Lung (tissue), 12 donors: ENCODE data around the gene DNASE1L1. TPM values are rescaled to one million over a fixed set of nuclear protein-coding genes. Genes with fewer than 3 reads are reported as not detected.

Experiments
- ATAC-seq: fragments of 200-7000 bp; cut with Tn5 transposase; one replicate; pipeline ENCODE4 v1.9.1; 2020; ENCODE audit warnings: moderate number of reproducible peaks; ENCODE audit not compliant: insufficient read depth, low FRiP score
- DNase-seq, 3 donors: peaks; one replicate each; pipeline ENCODE4 v3.0.0-alpha.2; 2013 to 2017
- H3K27ac ChIP-seq, 2 donors: one replicate each; pipeline ENCODE4 v1.5.1; 2013; ENCODE audit warnings: mild to moderate bottlenecking in 2 of 2, moderate library complexity in 2 of 2, control low read depth in 1 of 2, inconsistent platforms in 1 of 2, low read depth in 1 of 2, low read length in 1 of 2
- H3K27me3 ChIP-seq, 3 donors: one replicate each; pipeline ENCODE4 v1.5.1; 2013; ENCODE audit warnings: low read length in 2 of 3; ENCODE audit not compliant: control insufficient read depth in 3 of 3, insufficient read depth in 3 of 3
- H3K36me3 ChIP-seq, 4 donors: one replicate each; pipeline ENCODE4 v1.5.1; 2013; ENCODE audit warnings: low read length in 4 of 4, mild to moderate bottlenecking in 1 of 4, moderate library complexity in 1 of 4; ENCODE audit not compliant: control insufficient read depth in 4 of 4, insufficient read depth in 4 of 4
- H3K4me1 ChIP-seq, 5 donors: one replicate each; pipeline ENCODE4 v1.5.1; 2013; ENCODE audit warnings: low read length in 5 of 5, mild to moderate bottlenecking in 2 of 5, moderate library complexity in 1 of 5; ENCODE audit not compliant: control insufficient read depth in 5 of 5, insufficient read depth in 5 of 5
- H3K4me3 ChIP-seq: one replicate; pipeline ENCODE4 v1.5.1; 2013; ENCODE audit warnings: mild to moderate bottlenecking, control low read depth, moderate library complexity
- H3K9ac ChIP-seq, 2 donors: one replicate each; pipeline ENCODE4 v1.5.1; 2013; ENCODE audit warnings: low read length in 2 of 2, control low read depth in 1 of 2; ENCODE audit not compliant: insufficient read depth in 1 of 2
- H3K9me3 ChIP-seq, 4 donors: one replicate each; pipeline ENCODE4 v1.5.1; 2013; ENCODE audit warnings: low read length in 3 of 4, mild to moderate bottlenecking in 1 of 4, moderate library complexity in 1 of 4; ENCODE audit not compliant: control insufficient read depth in 4 of 4, insufficient read depth in 3 of 4
- CTCF ChIP-seq: IDR thresholded peaks from 2 replicates; pipeline ENCODE4 v1.5.1; 2012; ENCODE audit warnings: mild to moderate bottlenecking; ENCODE audit errors: control extremely low read depth, extremely low read depth
- WGBS, 2 donors: extraction: QIAGEN DNeasy Blood & Tissue Kit; methylation state at CpG; one replicate each; pipeline ENCODE4 v1.1.7; 2013; 5-methylcytosine and 5-hydroxymethylcytosine counted together
- polyA plus RNA-seq, 2 donors: library from polyadenylated mRNA; stranded (reverse); fragments of 200-250 nt; gene quantifications; one replicate each; pipeline ENCODE4 v1.2.1, GENCODE V29; 2013
- total RNA-seq, 2 donors: library from RNA; depleted of rRNA in 1 of 2; stranded (reverse); fragments of >200 nt in 1 of 2; gene quantifications; one replicate each; pipeline ENCODE4 v1.2.1, GENCODE V29; 2014 to 2021
- donor health status: control.
- donor health status: control.
- donor health status: Bipolar disorder and iron deficiency.
- donor health status: healthy.
- donor health status: DM: yes; HTN: yes; CAD: no.

DNASE1L1 gene
- total and polyA plus RNA-seq, 4 donors: 12.5 to 52.3 (median 34.6) TPM

GRCh38 chrX:154355094-154355775 lies 53.8 kb downstream of the DNASE1L1 start:
- no peak for DNase-seq
- H3K9me3 ChIP-seq: peaks cover 0 to 2% (median 0%) of the 10 kb centered on the region in 4 donors

GRCh38 chrX:154354516-154354915 lies 54.5 kb downstream of the DNASE1L1 start:
- Histone ChIP-seq H3K27ac (peak overlapping the region in 1 of 2 donors; percentile 28), H3K4me1 (no peaks in the 10 kb centered on the region), H3K9ac (no peak overlapping the region), H3K4me3 (no peak overlapping the region), H3K9me3 (peaks cover 0 to 2% (median 0%) of the 10 kb centered on the region in 4 donors), H3K36me3 (peaks cover 24 to 79% (median 44%) of the 10 kb centered on the region in 4 donors), H3K27me3 (no peaks in the 10 kb centered on the region)
- WGBS, 2 donors: 74 to 92% methylated on average over 6 to 13 of the region's 13 CpGs
- TF ChIP-seq CTCF: no peak
- ATAC-seq: no peak
- no peak for DNase-seq

More at GRCh38 chrX:154355094-154355775, 53.8 kb downstream of the DNASE1L1 start:
- peak overlapping the region in 1 of 2 donors; percentile 37 for H3K27ac ChIP-seq
- ATAC-seq: peak; percentile 44
- H3K36me3 ChIP-seq: peaks cover 24 to 79% (median 44%) of the 10 kb centered on the region in 4 donors
- H3K4me3 ChIP-seq: no peak overlapping the region
- WGBS, 2 donors: 54 to 73% methylated on average over 19 to 30 of the region's 30 CpGs
- H3K4me1 ChIP-seq: no peaks in the 10 kb centered on the region
- H3K27me3 ChIP-seq: no peaks in the 10 kb centered on the region
- no peak for TF ChIP-seq CTCF
- H3K9ac ChIP-seq: no peak overlapping the region

- ATAC-seq (no peak), DNase-seq (no peak)
- 85 to 88% methylated on average over 9 to 14 of the region's 14 CpGs for WGBS, 2 donors
- Histone ChIP-seq H3K4me1 (no peaks in the 10 kb centered on the region), H3K4me3 (no peak overlapping the region), H3K9ac (no peak overlapping the region), H3K27ac (no peak overlapping the region), H3K9me3 (peaks cover 0 to 2% (median 0%) of the 10 kb centered on the region in 4 donors), H3K27me3 (no peaks in the 10 kb centered on the region), H3K36me3 (peaks cover 22 to 79% (median 41%) of the 10 kb centered on the region in 4 donors)
- TF ChIP-seq CTCF: no peak
Measured at GRCh38 chrX:154354013-154354412, 55.0 kb downstream of the DNASE1L1 start.
